Measurements from ENCODE around the gene SBK2. TPM values are rescaled to one million over a fixed set of nuclear protein-coding genes. Genes with fewer than 3 reads are reported as not detected.
A peak's percentile ranks its signal among the peaks of the same experiment; 100 is the strongest.
"Not testable (repeated sequence)": the region's sequence is repeated elsewhere in the genome, so short reads cannot be mapped to it uniquely, and the experiment has no call there.

SBK2 gene
- total RNA-seq, 1 experiment from 2014 or later: not detected

DNA sequence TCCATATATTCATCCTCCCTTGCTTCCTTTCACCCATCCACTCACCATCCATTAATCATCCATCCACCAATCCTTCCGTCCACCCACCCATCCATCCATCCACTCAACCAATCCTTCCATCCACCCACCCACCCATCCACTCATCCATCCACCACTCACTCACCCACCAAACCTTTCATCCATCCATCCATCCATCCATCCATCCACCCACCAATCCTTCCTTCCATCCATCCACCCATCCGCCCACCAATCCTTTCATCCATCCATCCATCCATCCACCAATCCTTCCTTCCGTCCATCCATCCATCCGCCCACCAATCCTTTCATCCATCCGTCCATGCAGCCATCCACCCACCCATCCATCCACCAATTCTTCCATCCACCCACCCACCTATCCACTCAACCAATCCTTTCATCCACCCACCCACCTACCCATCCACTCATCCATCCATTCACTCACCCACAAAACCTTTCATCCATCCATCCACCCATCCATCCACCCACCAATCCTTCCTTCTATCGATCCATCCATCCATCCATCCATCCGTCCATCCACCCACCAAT, 5.4 kb upstream of the SBK2 start:
- in situ Hi-C loops (cut with HindIII; ENCODE audit: low pct_unique_long_range_greater_than_20kb, low sequenced_read_pairs): no loop called here
- DNase-seq (ENCODE audit: low read depth, low spot score): no peak

DNA sequence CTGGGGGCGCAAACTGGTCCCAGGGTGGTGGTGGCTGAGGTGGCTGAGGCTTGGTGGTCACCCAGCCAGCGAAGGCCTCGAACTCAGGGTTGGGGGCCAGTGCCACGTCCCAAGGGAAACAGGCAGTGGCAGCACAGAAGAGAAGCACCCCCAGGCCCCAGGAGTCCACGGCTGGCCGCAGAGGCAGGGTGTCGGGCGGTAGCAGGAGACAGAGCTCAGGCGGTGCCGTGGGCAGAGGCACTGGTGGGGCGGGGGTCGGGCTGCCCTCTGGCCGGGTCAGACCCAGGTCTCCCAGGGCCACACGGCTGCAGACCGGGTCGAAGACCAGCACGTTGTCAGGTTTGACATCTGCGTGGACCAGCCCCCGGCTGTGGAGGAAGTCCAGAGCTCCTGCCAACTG, 4.2 kb upstream of the SBK2 start:
- in situ Hi-C loops (cut with HindIII; ENCODE audit: low pct_unique_long_range_greater_than_20kb, low sequenced_read_pairs): no loop called here
- DNase-seq (ENCODE audit: low read depth, low spot score): no peak

DNA sequence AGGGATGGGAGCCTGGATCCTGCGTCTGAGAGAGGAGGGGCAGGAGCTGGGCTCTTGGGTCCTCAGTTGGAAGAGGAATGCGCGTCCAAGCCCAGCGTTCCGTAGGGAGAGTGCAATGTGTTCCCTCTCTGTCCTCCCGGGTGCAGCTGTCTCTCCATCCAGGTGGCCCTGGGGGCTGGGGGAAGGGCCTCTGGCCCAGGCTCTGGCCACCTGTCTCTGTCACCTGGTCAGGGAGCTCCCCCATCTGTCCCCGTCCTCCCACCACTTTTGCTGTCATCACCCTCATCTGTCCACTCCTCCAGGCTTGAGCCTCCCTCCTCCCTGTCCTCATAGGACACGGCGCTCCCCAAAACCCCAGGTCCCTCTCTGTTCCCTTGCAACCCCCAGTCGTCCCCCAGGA, 3.7 kb upstream of the SBK2 start:
- DNase-seq (ENCODE audit: low read depth, low spot score): no peak
- in situ Hi-C loops (cut with HindIII; ENCODE audit: low pct_unique_long_range_greater_than_20kb, low sequenced_read_pairs): no loop called here

DNA sequence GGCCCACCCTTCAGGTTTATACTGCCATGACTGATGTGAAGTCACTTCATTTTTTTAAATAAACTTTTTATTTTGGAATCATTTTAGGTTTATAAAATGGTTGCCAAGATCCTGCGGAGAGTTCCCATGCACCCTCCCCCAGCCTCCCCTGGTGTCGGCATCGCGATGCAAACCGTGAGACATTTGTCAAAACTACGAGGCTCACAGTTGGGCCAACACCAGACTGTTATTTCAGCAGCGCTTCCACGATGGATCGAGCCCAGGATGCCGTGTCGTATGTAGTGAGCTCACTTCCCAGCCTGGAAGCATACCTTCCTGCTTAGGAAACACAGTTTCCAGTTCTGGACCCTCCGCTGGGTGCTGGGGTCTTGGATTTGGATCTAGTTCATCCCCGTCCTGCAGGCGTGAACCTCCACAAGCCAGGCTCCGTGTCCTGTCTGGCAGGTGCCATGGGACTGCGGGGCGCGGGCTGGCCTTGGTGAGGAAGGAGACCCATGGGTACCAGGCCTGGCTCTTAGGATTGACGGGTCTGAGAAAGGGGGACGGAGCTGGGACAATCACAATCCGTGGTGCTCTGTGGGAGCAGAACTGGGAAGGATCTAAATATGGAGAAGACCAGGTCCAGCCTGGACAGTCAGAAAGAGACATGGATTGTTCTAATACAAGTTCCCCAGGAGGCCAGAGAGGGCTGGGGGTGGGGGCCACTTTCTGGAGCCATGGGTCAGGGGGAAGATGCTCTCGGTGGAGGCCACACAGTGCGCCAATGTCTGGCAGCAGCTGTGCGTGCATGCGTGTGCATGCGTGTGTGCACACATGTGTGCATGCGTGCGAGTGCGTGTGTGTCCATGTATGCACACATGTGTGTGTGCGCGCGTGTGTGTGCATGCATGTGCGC, 2.4 kb upstream of the SBK2 start:
- DNase-seq (ENCODE audit: low read depth, low spot score): no peak
- in situ Hi-C loops (cut with HindIII; ENCODE audit: low pct_unique_long_range_greater_than_20kb, low sequenced_read_pairs): no loop called here

DNA sequence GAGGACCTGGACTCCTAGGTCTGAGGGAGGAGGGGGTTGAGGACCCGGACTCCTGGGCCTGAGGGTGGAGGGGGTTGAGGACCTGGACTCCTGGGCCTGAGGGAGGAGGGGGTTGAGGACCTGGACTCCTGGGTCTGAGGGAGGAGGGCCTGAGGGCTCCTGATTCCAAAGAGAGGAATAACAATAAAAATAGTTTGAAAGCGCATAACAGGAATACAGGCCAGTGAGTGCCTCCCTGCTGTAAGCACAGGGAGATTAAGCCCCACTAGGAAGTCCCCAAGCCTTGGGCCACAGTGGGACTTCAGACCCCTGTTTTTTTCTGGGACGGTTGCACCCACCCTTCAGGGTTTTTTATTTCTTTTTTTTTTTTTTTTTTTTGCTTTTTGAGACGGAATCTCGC, 1.2 kb upstream of the SBK2 start:
- in situ Hi-C loops (cut with HindIII; ENCODE audit: low pct_unique_long_range_greater_than_20kb, low sequenced_read_pairs): no loop called here
- no peak for DNase-seq (ENCODE audit: low read depth, low spot score)

DNA sequence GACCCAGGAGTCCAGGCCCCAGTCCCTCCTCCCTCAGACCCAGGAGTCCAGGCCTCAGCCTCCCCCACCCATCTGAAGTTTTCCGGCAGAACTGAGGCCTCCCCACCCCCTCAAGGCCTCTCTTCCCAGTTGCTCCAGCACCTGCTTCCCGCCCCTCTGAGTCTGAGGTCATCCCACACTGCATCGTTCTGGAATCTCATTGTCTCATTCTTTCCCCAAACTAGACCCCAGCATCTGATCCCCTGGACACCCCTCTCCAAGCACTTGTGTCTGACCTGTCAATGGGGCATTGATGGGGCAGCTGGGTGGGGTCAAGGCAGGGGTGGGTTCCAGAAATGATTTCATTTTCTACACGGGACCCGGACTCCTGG, 793 bp upstream of the SBK2 start:
- in situ Hi-C loops (cut with HindIII; ENCODE audit: low pct_unique_long_range_greater_than_20kb, low sequenced_read_pairs): no loop called here
- DNase-seq (ENCODE audit: low read depth, low spot score): no peak

DNA sequence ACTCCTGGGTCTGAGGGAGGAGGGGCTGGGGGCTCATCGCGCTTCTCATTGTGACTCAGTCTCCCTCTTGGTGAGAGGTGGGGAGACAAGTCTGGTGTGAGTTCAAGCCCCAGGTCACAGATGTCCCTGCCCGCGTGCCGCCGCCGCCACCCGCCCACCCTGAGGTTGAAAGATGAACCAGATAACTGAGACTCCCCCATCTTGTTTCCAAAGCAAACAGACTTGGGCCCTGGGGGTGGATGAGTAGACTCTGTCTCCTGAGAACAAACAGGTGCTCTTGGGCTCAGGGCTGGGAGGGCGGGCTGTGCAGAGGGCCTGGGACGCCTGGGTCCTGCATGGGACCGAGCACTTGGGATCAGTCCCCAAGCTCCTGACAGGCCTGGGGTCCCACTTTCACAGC, 567 bp downstream of the SBK2 start:
- no peak for DNase-seq (ENCODE audit: low read depth, low spot score)
- in situ Hi-C loops (cut with HindIII; ENCODE audit: low pct_unique_long_range_greater_than_20kb, low sequenced_read_pairs): no loop called here

DNA sequence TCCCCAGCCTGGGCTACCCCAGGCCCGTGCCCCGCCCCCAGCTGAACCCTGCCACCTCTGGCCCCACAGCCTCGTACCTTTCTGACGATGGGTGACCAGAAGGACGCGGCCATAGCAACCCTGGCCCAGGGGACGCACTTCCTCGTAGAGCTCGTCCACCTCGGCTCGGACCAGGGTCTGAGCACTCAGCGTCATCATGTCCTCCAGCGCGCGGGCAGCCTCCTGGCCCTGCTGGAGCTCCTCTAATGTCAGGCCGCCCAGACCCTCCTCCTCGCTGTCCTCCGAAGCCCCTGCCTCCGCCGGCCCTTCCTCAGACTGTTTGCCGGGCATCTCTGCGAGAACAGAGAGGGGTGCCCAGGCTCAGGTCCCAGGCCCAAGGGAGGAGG, 975 bp downstream of the SBK2 start:
- in situ Hi-C loops (cut with HindIII; ENCODE audit: low pct_unique_long_range_greater_than_20kb, low sequenced_read_pairs): no loop called here
- DNase-seq (ENCODE audit: low read depth, low spot score): no peak

DNA sequence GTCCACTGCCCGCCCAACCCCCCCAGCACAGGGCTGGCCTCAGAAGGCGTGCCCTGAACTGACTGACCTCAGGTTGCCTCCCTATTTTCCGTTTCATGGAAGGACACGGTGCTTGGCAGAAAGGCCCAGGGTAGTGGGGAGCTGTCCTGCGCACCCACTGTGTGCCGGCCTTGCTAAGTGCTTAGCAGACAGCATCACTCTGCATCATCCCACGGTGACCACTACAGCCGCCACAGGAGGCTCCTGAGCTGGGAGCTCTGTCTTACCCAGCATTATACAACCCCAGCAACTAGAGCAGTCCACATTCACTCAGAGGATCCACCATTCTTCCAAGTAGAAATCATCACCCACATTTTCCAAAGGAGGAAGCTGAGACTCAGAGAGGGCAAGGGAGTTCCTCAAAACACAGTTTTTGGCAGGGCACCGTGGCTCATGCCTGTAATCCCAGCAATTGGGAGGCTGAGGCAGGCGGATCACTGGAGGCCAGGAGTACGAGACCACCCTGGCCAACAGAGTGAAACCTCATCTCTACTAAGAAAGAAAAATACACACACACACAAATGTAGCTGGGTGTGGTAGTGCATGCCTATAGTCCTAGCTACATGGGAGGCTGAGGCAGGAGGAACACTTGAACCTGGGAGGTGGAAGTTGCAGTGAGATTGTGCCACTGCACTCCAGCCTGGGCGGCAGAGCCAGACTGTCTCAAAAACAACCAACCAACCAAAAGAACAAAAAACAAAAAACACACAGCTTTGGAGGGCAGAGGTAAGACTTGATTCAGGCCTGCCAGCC, 1.6 kb downstream of the SBK2 start:
- no peak for DNase-seq (ENCODE audit: low read depth, low spot score)
- in situ Hi-C loops (cut with HindIII; ENCODE audit: low pct_unique_long_range_greater_than_20kb, low sequenced_read_pairs): no loop called here

DNA sequence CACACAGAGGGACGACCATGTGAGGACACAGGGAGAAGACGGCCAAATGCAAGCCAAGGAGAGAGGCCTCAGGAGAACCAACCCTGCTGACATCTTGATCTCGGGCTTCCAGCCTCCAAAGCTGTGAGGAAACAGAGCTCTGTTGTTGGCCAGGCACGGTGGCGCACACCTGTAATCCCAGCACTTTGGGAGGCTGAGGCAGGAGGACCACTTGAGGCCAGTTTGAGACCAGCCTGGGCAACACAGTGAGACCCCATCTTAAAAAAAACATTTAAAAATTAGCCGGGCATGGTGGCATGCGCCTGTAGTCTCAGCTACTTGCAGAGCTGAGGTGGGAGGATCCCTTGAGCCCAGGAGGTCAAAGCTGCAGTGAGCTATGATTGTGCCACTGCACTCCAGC, 2.7 kb downstream of the SBK2 start:
- in situ Hi-C loops (cut with HindIII; ENCODE audit: low pct_unique_long_range_greater_than_20kb, low sequenced_read_pairs): not testable (repeated sequence)

DNA sequence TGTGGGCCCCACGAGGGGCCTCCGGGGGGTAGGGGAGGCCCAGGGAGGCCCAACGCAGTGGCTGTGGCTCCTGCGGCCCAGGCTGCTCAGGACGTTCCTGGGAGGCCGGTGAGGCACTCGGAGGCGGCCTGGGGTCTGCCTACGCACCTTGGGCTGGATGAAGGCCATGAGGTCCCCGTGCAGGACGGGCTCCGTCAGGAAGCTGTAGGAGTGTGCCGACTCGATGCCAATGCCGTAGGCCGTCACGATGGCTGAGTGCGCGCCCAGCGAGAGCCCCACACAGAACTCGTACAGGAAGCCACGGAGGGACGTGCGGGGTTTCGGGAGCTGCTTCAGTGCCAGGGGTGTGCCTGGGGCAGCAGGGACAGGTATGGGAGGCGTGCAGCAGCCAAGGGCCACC, 5.9 kb downstream of the SBK2 start:
- DNase-seq (ENCODE audit: low read depth, low spot score): no peak

More for the DNA sequence above, 2.7 kb downstream of the SBK2 start:
- DNase-seq (ENCODE audit: low read depth, low spot score): not testable (repeated sequence)

DNA sequence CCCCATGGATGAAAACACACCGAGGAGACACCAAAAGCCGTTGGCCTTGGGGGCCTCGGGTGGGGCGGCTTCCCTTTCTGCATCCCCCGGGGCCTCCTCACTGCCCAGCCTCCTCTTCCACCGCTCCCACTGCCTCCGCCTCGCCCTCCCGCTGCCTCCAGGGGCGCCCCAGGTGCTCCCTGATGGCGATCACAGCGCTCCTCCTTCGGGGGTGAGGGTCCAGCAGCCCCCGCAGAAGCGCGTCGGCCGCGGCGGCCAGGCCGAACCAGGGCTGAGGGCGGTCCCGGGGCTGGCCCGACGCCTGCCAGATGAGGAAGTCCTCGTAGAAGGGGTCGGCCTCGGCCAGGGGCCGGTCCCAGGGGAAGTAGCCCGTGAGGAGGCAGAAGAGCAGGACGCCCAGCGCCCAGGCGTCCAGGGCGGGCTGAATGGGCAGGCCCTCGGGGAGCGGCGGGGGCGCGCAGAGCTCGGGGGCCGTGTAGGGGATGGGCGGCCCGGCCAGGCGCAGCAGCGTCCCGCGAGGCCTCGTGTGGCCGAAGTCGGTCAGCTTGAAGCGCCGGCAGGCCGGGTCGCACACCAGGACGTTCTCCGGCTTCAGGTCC, 7.2 kb downstream of the SBK2 start:
- DNase-seq (ENCODE audit: low read depth, low spot score): no peak
- in situ Hi-C loops (cut with HindIII; ENCODE audit: low pct_unique_long_range_greater_than_20kb, low sequenced_read_pairs): no loop called here

More for the DNA sequence above, 5.9 kb downstream of the SBK2 start:
- in situ Hi-C loops (cut with HindIII; ENCODE audit: low pct_unique_long_range_greater_than_20kb, low sequenced_read_pairs): no loop called here

DNA sequence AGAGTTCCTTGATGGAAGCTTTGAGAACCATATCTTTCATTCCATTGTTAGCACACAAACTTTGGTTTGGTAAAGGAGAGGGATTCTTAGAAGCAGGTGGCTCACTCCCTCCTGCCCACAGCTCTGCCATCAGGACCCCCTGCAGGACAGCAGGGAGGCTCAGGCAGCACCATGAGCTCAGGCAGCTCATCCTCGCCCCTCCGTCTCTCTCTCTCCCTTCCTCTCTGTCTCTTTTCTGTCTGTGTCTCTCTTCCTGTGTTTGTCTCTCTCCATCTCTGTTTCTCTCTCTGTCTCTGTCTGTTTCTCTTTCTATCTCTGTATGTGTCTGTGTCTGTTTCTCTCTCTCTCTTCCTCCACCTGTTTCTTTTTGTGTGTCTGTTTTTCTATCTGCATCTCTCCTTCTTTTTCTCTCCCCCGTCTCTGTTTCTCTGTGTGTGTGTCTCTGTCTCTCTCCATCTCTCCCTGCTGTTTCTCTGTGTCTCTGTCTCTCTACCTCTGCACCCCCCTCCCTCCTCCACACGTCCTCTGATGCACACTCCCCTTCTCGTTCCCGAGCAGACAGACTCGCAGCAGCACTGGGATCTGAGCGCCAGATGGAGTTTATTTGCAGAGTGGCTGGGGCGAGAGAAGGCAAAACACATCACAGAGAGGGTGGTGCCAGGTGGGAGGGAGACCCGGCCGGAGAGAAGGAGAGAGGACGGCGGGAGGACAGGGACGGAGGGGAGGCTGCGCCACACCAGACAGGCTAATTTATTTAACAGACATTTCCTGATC, 8.7 kb downstream of the SBK2 start:
- in situ Hi-C loops (cut with HindIII; ENCODE audit: low pct_unique_long_range_greater_than_20kb, low sequenced_read_pairs): no loop called here
- no peak for DNase-seq (ENCODE audit: low read depth, low spot score)

DNA sequence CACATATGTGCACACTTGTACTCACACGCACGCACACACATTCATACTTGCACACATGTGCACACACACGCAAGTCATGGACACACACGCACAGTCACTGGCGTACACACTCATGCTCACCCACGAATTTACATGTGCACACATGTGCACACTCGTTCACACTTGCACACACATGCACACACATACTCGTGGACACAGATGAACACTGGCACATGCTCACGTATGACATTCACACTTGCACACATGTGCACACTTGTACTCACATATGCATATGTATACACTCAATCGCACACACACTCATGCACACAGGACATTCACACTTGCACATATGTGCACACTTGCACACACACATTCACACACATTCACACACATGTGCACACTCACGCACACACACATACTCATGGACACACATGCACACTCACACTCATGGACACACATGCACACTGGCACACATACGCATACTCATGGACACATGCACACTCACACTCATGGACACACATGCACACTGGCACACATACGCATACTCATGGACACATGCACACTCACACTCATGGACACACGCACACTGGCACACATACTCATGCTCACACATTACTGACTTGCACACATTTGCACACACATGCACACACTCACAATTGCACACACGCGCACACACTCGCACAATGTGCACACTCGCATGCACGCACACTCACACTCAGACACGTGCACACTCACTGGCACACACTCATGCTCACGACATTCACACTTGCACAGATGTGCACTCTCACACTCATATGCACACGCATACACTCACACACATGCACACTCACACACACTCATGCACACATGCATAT, 9.5 kb downstream of the SBK2 start:
- no peak for DNase-seq (ENCODE audit: low read depth, low spot score)
- in situ Hi-C loops (cut with HindIII; ENCODE audit: low pct_unique_long_range_greater_than_20kb, low sequenced_read_pairs): no loop called here

DNA sequence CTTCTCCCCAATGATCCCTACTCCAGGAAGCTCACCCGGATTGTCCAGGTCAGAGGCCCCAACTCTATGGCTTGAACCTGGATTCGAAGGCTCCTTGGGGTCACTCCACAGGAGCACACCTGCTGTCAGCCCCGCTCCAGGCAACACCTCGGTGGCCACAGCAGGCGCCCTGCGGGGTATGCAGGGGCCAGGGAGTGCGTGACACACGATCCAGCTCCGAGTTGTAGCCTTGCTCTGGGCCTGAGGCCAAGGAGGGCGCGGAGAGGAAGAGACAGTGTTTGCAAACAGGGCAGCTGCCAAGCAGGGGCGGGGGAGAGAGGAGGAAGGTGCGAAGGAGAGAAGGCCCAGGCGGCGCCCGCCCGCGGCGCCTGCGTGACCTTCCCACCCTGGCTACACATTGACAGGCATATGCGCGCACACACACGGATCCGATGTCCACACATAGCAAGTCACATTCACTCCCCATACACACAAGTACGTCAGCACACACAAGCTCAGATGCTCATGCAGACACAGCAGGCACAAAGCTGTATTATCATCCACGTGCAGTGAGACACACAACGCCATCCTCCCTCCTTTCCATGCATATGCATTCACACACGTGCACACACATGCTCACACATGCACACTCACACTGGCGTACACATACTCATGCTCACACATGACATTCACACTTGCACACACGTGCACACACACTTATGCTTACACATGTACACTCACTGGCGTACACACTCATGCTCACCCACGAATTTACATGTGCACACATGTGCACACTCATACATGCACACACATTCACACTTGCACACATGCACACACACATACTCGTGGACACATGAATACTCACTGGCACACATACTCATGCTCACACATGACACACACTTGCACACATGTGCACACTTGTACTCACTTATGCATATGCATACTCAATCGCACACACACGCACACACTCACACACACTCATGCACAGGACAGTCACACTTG, 10.4 kb downstream of the SBK2 start:
- DNase-seq (ENCODE audit: low read depth, low spot score): peak; percentile 23
- in situ Hi-C loops (cut with HindIII; ENCODE audit: low pct_unique_long_range_greater_than_20kb, low sequenced_read_pairs): no loop called here
